ENCODE data around the gene CLDN10. TPM values are rescaled to one million over a fixed set of nuclear protein-coding genes. Genes with fewer than 3 reads are reported as not detected.

The CLDN10 gene
- polyA plus RNA-seq, 3 donors, result 112 to 114 (median 114) TPM

Other genes starting within 250 kb of the CLDN10 start
- gene DZIP1, start 92.0 kb downstream of the CLDN10 start, polyA plus RNA-seq (ENCODE audit: insufficient read length in 3 of 3), result 10 to 100 TPM; 60.4 to 64.8 (median 61.2) TPM
- 10 to 100 TPM; 41.3 to 44.2 (median 42.9) TPM for gene DNAJC3, start 124.4 kb downstream of the CLDN10 start, polyA plus RNA-seq (ENCODE audit: insufficient read length in 3 of 3)

Data from right renal cortex interstitium (tissue), 3 donors.